Ascending aorta (tissue), 2 donors: ENCODE results near the gene CD93. TPM values are rescaled to one million over a fixed set of nuclear protein-coding genes. Genes with fewer than 3 reads are reported as not detected.

Experiments
- DNase-seq, 2 donors: peaks; one replicate each; pipeline ENCODE4 v3.0.0-alpha.2; 2019; ENCODE audit warnings: low spot score in 2 of 2
- H3K27ac ChIP-seq, 2 donors: fragments of 200-600 bp; sonication (generic); one replicate each; pipeline ENCODE4 v1.5.1; 2016 to 2017; ENCODE audit warnings: mild to moderate bottlenecking in 1 of 2
- H3K27me3 ChIP-seq: fragments of 200-600 bp; sonication (generic); one replicate; pipeline ENCODE4 v1.5.1; 2017
- H3K36me3 ChIP-seq, 2 donors: fragments of 200-600 bp; sonication (generic); one replicate each; pipeline ENCODE4 v1.5.1; 2016
- H3K4me1 ChIP-seq, 2 donors: fragments of 200-600 bp; sonication (generic); one replicate each; pipeline ENCODE4 v1.5.1; 2016 to 2017; ENCODE audit warnings: mild to moderate bottlenecking in 1 of 2
- H3K4me3 ChIP-seq, 2 donors: fragments of 200-600 bp; sonication (generic); one replicate each; pipeline ENCODE4 v1.5.1; 2016 to 2017; ENCODE audit warnings: mild to moderate bottlenecking in 1 of 2
- H3K9me3 ChIP-seq, 2 donors: fragments of 200-600 bp; sonication (generic); one replicate each; pipeline ENCODE4 v1.5.1; 2016
- CTCF ChIP-seq, 3 experiments: fragments of 200-600 bp in 2 of 3; fragments of 450-650 bp in 1 of 3; sonication (generic) in 2 of 3; IDR thresholded peaks; one replicate each; pipeline ENCODE4 v1.5.1; 2016 to 2019; ENCODE audit warnings: antibody characterized with exemption in 3 of 3, mild to moderate bottlenecking in 1 of 3, moderate library complexity in 1 of 3
- intact Hi-C: fragments of 100-400 bp; cut with DNase I; formaldehyde crosslinking; loops from one replicate; pipeline ENCODE4 v1.15.1; 2023
- total RNA-seq: library from RNA; depleted of rRNA; stranded (reverse); fragments of >200 nt; gene quantifications from one replicate; pipeline ENCODE4 v1.1.0, GENCODE V29; 2016

Gene CD93
- total RNA-seq, 1 donor from 2014 or later, result 206 TPM

- TF ChIP-seq CTCF (IDR thresholded peaks at IDR 0.05), result no peak
- Histone ChIP-seq H3K9me3 (no peaks in the 10 kb centered on the region), H3K36me3 (no peaks in the 10 kb centered on the region), H3K27ac (no peak overlapping the region), H3K4me1 (peaks cover 0 to 14% of the 10 kb centered on the region in 2 donors), H3K27me3 (no peaks in the 10 kb centered on the region), H3K4me3 (no peak overlapping the region)
- DNase-seq, result peak in 1 of 2 donors; percentile 16
- intact Hi-C loops, result no loop called here
These were observed 43.9 kb downstream of the CD93 start for GRCh38 chr20:23042270-23042669.

GRCh38 chr20:23039885-23040508, 46.1 kb downstream of the CD93 start:
- no peak for TF ChIP-seq CTCF (IDR thresholded peaks at IDR 0.05)
- intact Hi-C loops, result no loop called here
- no peaks in the 10 kb centered on the region for H3K9me3 ChIP-seq
- no peak overlapping the region for H3K27ac ChIP-seq
- no peak overlapping the region for H3K4me3 ChIP-seq
- no peaks in the 10 kb centered on the region for H3K27me3 ChIP-seq
- H3K4me1 ChIP-seq, result no peaks in the 10 kb centered on the region
- no peaks in the 10 kb centered on the region for H3K36me3 ChIP-seq
- no peak for DNase-seq

- no peaks in the 10 kb centered on the region for H3K9me3 ChIP-seq
- no peaks in the 10 kb centered on the region for H3K4me1 ChIP-seq
- no peak overlapping the region for H3K27ac ChIP-seq
- TF ChIP-seq CTCF (IDR thresholded peaks at IDR 0.05), result no peak
- DNase-seq, result no peak
- intact Hi-C loops, result no loop called here
- no peaks in the 10 kb centered on the region for H3K27me3 ChIP-seq
- H3K36me3 ChIP-seq, result no peaks in the 10 kb centered on the region
- no peak overlapping the region for H3K4me3 ChIP-seq
These were observed 46.8 kb downstream of the CD93 start for GRCh38 chr20:23039136-23039875.

- H3K9me3 ChIP-seq, result no peaks in the 10 kb centered on the region
- no peak overlapping the region for H3K27ac ChIP-seq
- no peaks in the 10 kb centered on the region for H3K4me1 ChIP-seq
- no peaks in the 10 kb centered on the region for H3K27me3 ChIP-seq
- TF ChIP-seq CTCF (IDR thresholded peaks at IDR 0.05), result no peak
- DNase-seq, result no peak
- no peaks in the 10 kb centered on the region for H3K36me3 ChIP-seq
- intact Hi-C loops, result no loop called here
- H3K4me3 ChIP-seq, result no peak overlapping the region
These were observed 49.1 kb downstream of the CD93 start for GRCh38 chr20:23037017-23037481.

GRCh38 chr20:23036371-23036770, 49.8 kb downstream of the CD93 start:
- no peak overlapping the region for H3K4me3 ChIP-seq
- DNase-seq, result no peak
- H3K36me3 ChIP-seq, result no peaks in the 10 kb centered on the region
- H3K27me3 ChIP-seq, result no peaks in the 10 kb centered on the region
- H3K27ac ChIP-seq, result no peak overlapping the region
- no peak for TF ChIP-seq CTCF (IDR thresholded peaks at IDR 0.05)
- H3K4me1 ChIP-seq, result no peaks in the 10 kb centered on the region
- intact Hi-C loops, result no loop called here
- H3K9me3 ChIP-seq, result no peaks in the 10 kb centered on the region
